ENCODE results near the gene MGAM2. TPM values are rescaled to one million over a fixed set of nuclear protein-coding genes. Genes with fewer than 3 reads are reported as not detected.

Gene MGAM2
- total and polyA plus RNA-seq, 2 of the 8 experiments (the other 6 are each of a cell fraction or from before 2014, with no cell fraction given) = 0.02 TPM; not detected in 1

DNA sequence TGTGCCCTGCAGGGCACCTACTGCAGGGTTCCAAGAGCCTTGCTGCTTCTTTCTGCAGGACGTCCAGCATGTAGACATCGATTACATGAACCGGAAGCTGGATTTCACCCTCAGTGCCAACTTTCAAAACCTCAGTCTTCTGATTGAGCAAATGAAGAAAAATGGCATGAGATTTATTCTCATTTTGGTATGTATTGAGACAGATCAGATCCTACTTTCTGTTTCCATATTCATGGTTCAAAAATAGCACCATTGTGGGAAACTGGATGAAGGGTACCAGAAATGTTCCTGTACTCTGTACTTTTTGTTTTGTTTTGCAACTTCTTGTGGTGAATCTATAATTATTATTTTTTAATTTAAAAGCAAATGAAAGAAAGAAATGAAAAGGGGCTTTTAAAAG is 64.1 kb downstream of the MGAM2 start (continued):
- TF ChIP-seq BCL11A (IDR thresholded peaks at IDR 0.05; ENCODE audit: low read depth in 2 of 2, low read length in 2 of 2) (no peak), GTF2F1 (IDR thresholded peaks at IDR 0.05; ENCODE audit: borderline replicate concordance, low read depth, low read length) (no peak), JUN (IDR thresholded peaks at IDR 0.05; ENCODE audit: low read depth, low read length) (no peak), SRF (IDR thresholded peaks at IDR 0.05; ENCODE audit: low read depth, low read length) (no peak), SIX5 (IDR thresholded peaks at IDR 0.05; ENCODE audit: low read depth, low read length) (no peak), BACH1 (IDR thresholded peaks at IDR 0.05; ENCODE audit: low read length) (no peak)

Data from H1 (cell line).